Activated CD4-positive, alpha-beta T cell treated with anti-CD3 and anti-CD28 coated beads, Interleukin-2, amount 10 ng/mL, durations not matched to agents 7 days and 5 days (primary cell): ENCODE results near the gene TBC1D26. TPM values are rescaled to one million over a fixed set of nuclear protein-coding genes. Genes with fewer than 3 reads are reported as not detected.

Source experiments
- total RNA-seq, 2 experiments: library from RNA; stranded (reverse); gene quantifications; one replicate each; pipeline ENCODE4 v1.2.3, GENCODE V29; 2021

TBC1D26 gene
- total RNA-seq, 2 experiments from 2014 or later, result not detected

Other genes starting within 250 kb of the TBC1D26 start
- 1 to 10 TPM; 5.0 to 7.0 TPM for gene TVP23C, start 168.8 kb upstream of the TBC1D26 start, total RNA-seq
- gene FBXW10B, start 112.6 kb upstream of the TBC1D26 start, total RNA-seq, result under 1 TPM; 0.44 to 0.60 TPM
- 1 to 10 TPM; 7.2 to 8.7 TPM for gene TRIM16, start 48.0 kb upstream of the TBC1D26 start, total RNA-seq
- 10 to 100 TPM; 18.0 to 21.2 TPM for gene ZNF286A, start 32.5 kb upstream of the TBC1D26 start, total RNA-seq
- gene ADORA2B, start 212.8 kb downstream of the TBC1D26 start, total RNA-seq, result under 1 TPM; 0.25 to 0.29 TPM